H1 (cell line): Measurements from ENCODE around the gene PTTG1IP. TPM values are rescaled to one million over a fixed set of nuclear protein-coding genes. Genes with fewer than 3 reads are reported as not detected.

ENCODE experiments used
- CTCF ChIA-PET: fragments of 300-600 bp; sonication (Branson Sonifier 250); formaldehyde crosslinking; loops from one replicate; lab custom pipeline; 2021; ENCODE audit not compliant: partially characterized antibody; lab: Charles Lee
- POLR2A ChIA-PET: fragments of 300-600 bp; sonication (Branson Sonifier 250); formaldehyde crosslinking; loops from one replicate; lab custom pipeline; 2021; ENCODE audit warnings: inconsistent platforms; ENCODE audit not compliant: partially characterized antibody; lab: Charles Lee
- DNase-seq, 2 experiments: peaks; one replicate each; pipeline versions ENCODE4 v3.0.0 to v3.0.0-alpha.2; 2010 to 2022; ENCODE audit warnings: low spot score in 2 of 2, low read depth in 1 of 2, mixed read lengths in 1 of 2
- FAIRE-seq: peaks from 2 replicates; lab custom pipeline; 2011; peaks lifted over from hg19 to GRCh38; lab: Jason Lieb, UNC
- H2AFZ ChIP-seq: 2 replicates; pipeline ENCODE4 v1.8.1; 2012; ENCODE audit warnings: low read length, inconsistent platforms
- H2AK5ac ChIP-seq: 2 replicates; pipeline ENCODE4 v1.6.1; 2013; ENCODE audit warnings: low read depth, low read length
- H2BK120ac ChIP-seq: replicated peaks from 2 replicates; pipeline ENCODE3; 2013; ENCODE audit warnings: low read depth, low read length, inconsistent platforms
- H2BK12ac ChIP-seq: 2 replicates; pipeline ENCODE4 v1.6.1; 2013; ENCODE audit warnings: low read depth, low read length
- H2BK15ac ChIP-seq: 2 replicates; pipeline ENCODE4 v1.6.1; 2013; ENCODE audit warnings: low read length
- H2BK20ac ChIP-seq: 2 replicates; pipeline ENCODE4 v1.6.1; 2013; ENCODE audit warnings: low read length
- H2BK5ac ChIP-seq: 2 replicates; pipeline ENCODE4 v1.6.1; 2013; ENCODE audit warnings: low read depth, low read length
- H3K14ac ChIP-seq: 2 replicates; pipeline ENCODE4 v1.6.1; 2013; ENCODE audit warnings: inconsistent platforms; ENCODE audit not compliant: insufficient read length
- H3K18ac ChIP-seq: 2 replicates; pipeline ENCODE4 v1.6.1; 2013; ENCODE audit warnings: low read length; ENCODE audit errors: extremely low read depth
- H3K23ac ChIP-seq: 2 replicates; pipeline ENCODE4 v1.6.1; 2013; ENCODE audit warnings: inconsistent platforms; ENCODE audit not compliant: insufficient read length
- H3K23me2 ChIP-seq: 2 replicates; pipeline ENCODE4 v1.6.1; 2013; ENCODE audit warnings: low read depth, low read length
- H3K27ac ChIP-seq: 2 replicates; pipeline ENCODE4 v1.6.1; 2011; ENCODE audit warnings: low read depth, low read length, inconsistent platforms
- H3K27me3 ChIP-seq, 4 experiments: replicated peaks in 1 of 4; 1 replicate in 1 of 4; 2 replicates in 3 of 4; pipeline versions ENCODE4 v1.6.1 to v1.8.1; 2011 to 2013; ENCODE audit warnings: low read length in 3 of 4, mild to moderate bottlenecking in 3 of 4, inconsistent platforms in 2 of 4, mixed read lengths in 2 of 4, moderate library complexity in 1 of 4; ENCODE audit not compliant: control insufficient read depth in 3 of 4, insufficient read depth in 3 of 4; ENCODE audit errors: extremely low read depth in 1 of 4
- H3K36me3 ChIP-seq, 4 experiments: 2 replicates each; pipeline versions ENCODE4 v1.6.1 to v1.8.1; 2011 to 2013; ENCODE audit warnings: mild to moderate bottlenecking in 4 of 4, low read length in 3 of 4, moderate library complexity in 2 of 4, control low read depth in 1 of 4, inconsistent platforms in 1 of 4; ENCODE audit not compliant: insufficient read depth in 4 of 4, control insufficient read depth in 2 of 4
- H3K4ac ChIP-seq: replicated peaks from 2 replicates; pipeline ENCODE3; 2013; ENCODE audit warnings: low read length, low read depth, mixed read lengths, inconsistent platforms; ENCODE audit not compliant: insufficient read length
- H3K4me1 ChIP-seq, 4 experiments: replicated peaks in 1 of 4; 1 replicate in 1 of 4; 2 replicates in 3 of 4; pipeline versions ENCODE4 v1.6.1 to v1.8.1; 2011 to 2013; ENCODE audit warnings: low read length in 3 of 4, inconsistent platforms in 2 of 4, mixed read lengths in 1 of 4; ENCODE audit not compliant: insufficient read depth in 4 of 4, control insufficient read depth in 3 of 4
- H3K4me2 ChIP-seq, 2 experiments: 2 replicates each; pipeline versions ENCODE4 v1.6.1 to v1.8.1; 2011 to 2013; ENCODE audit warnings: low read depth in 2 of 2, low read length in 2 of 2, control low read depth in 1 of 2, inconsistent platforms in 1 of 2, mild to moderate bottlenecking in 1 of 2; ENCODE audit not compliant: insufficient read depth in 1 of 2
- H3K4me3 ChIP-seq, 4 experiments: fragments of 200-600, 300-600 bp in 1 of 4; sonication (generic), shearing (Covaris generic), sonication (Bioruptor Twin) in 1 of 4; 2 replicates each; pipeline versions ENCODE4 v1.5.1 to v1.8.1; 2011 to 2016; ENCODE audit warnings: low read length in 4 of 4, low read depth in 3 of 4, control low read depth in 2 of 4, inconsistent platforms in 2 of 4, mild to moderate bottlenecking in 2 of 4, mixed read lengths in 1 of 4, moderate library complexity in 1 of 4; ENCODE audit not compliant: insufficient read depth in 2 of 4; ENCODE audit errors: extremely low read depth in 1 of 4
- H3K56ac ChIP-seq: replicated peaks from 2 replicates; pipeline ENCODE3; 2013; ENCODE audit warnings: low read depth, mild to moderate bottlenecking, mixed read lengths, low read length, inconsistent platforms; ENCODE audit not compliant: insufficient read length
- H3K79me1 ChIP-seq: 2 replicates; pipeline ENCODE4 v1.6.1; 2013; ENCODE audit warnings: low read depth, low read length, control low read depth
- H3K79me2 ChIP-seq, 2 experiments: 2 replicates each; pipeline versions ENCODE4 v1.6.1 to v1.8.1; 2012 to 2013; ENCODE audit warnings: low read length in 2 of 2, mild to moderate bottlenecking in 2 of 2, inconsistent platforms in 1 of 2; ENCODE audit not compliant: insufficient read depth in 2 of 2, control insufficient read depth in 1 of 2
- H3K9ac ChIP-seq, 4 experiments: replicated peaks in 1 of 4; 1 replicate in 1 of 4; 2 replicates in 3 of 4; pipeline versions ENCODE4 v1.6.1 to v1.8.1; 2011 to 2013; ENCODE audit warnings: low read depth in 3 of 4, low read length in 3 of 4, control low read depth in 2 of 4, mild to moderate bottlenecking in 2 of 4, moderate library complexity in 2 of 4, inconsistent platforms in 1 of 4; ENCODE audit errors: extremely low read depth in 1 of 4
- H3K9me3 ChIP-seq, 2 experiments: 2 replicates each; pipeline versions ENCODE4 v1.6.1 to v1.8.1; 2012 to 2013; ENCODE audit warnings: mild to moderate bottlenecking in 2 of 2, moderate library complexity in 2 of 2, control low read depth in 1 of 2, inconsistent platforms in 1 of 2, low read depth in 1 of 2, low read length in 1 of 2, mixed read lengths in 1 of 2; ENCODE audit not compliant: insufficient read depth in 2 of 2
- H4K20me1 ChIP-seq, 2 experiments: replicated peaks in 1 of 2; 2 replicates each; pipeline versions ENCODE3 to v1.8.1; 2011 to 2013; ENCODE audit warnings: inconsistent platforms in 2 of 2, low read length in 2 of 2, mild to moderate bottlenecking in 1 of 2; ENCODE audit not compliant: insufficient read depth in 2 of 2, control insufficient read depth in 1 of 2
- H4K5ac ChIP-seq: 2 replicates; pipeline ENCODE4 v1.6.1; 2013; ENCODE audit warnings: low read length, low read depth, mixed read lengths, inconsistent platforms; ENCODE audit not compliant: insufficient read length
- H4K8ac ChIP-seq: 2 replicates; pipeline ENCODE4 v1.8.0; 2013; ENCODE audit warnings: mild to moderate bottlenecking, moderate library complexity, low read length, inconsistent platforms; ENCODE audit not compliant: insufficient read depth; ENCODE audit errors: extremely low read depth
- H4K91ac ChIP-seq: replicated peaks from 2 replicates; pipeline ENCODE3; 2013; ENCODE audit warnings: low read length, mixed read lengths, inconsistent platforms; ENCODE audit not compliant: insufficient read length
- BACH1 ChIP-seq: IDR thresholded peaks from 2 replicates; pipeline ENCODE4 v1.6.1; 2012; ENCODE audit warnings: low read length, improper control_type of control experiment
- WGBS, 2 experiments: shearing (Covaris generic) in 1 of 2; methylation state at CpG; one replicate each; pipeline versions ENCODE4 v1.1.6 to v1.1.7; 2013 to 2015; ENCODE audit warnings: low lambda C conversion rate in 2 of 2, mixed read lengths in 2 of 2, inconsistent platforms in 1 of 2, low coverage in 1 of 2, missing lambda C conversion rate in 1 of 2; ENCODE audit not compliant: insufficient replicate concordance in 2 of 2, insufficient coverage in 1 of 2, insufficient read length in 1 of 2; ENCODE audit errors: extremely low coverage in 1 of 2, missing lambda C conversion rate in 1 of 2; 5-methylcytosine and 5-hydroxymethylcytosine counted together
- polyA plus RNA-seq, 7 experiments: library from polyadenylated mRNA; depleted of rRNA in 3 of 7; stranded (reverse) in 5 of 7; unstranded in 2 of 7; fragments of >200 nt in 5 of 7; fragments of 200-250 nt in 2 of 7; gene quantifications; 1 replicate in 5 of 7; 2 replicates in 1 of 7; 4 replicates in 1 of 7; pipeline versions ENCODE4 v1.2.1 to v1.2.3, GENCODE V29; 2011 to 2013; ENCODE audit warnings: missing spikeins in 2 of 7, mixed read lengths in 2 of 7
- total RNA-seq: library from RNA; stranded (reverse); fragmentation: NEBNext Ultra II Directional; extraction: Animal tissue kit (Norgen Biotek cat#: 25700); gene quantifications from 2 replicates; pipeline ENCODE4 v1.2.1, GENCODE V29; 2021
- TF ChIP-seq, protein P1 (sequence below): IDR thresholded peaks from 2 replicates; pipeline ENCODE4 v1.6.1; 2012; ENCODE audit warnings: inconsistent platforms

Gene PTTG1IP
- total and polyA plus RNA-seq, 2 of the 8 experiments (the other 6 are each of a cell fraction or from before 2014, with no cell fraction given), result 90.8 to 130 TPM

DNA sequence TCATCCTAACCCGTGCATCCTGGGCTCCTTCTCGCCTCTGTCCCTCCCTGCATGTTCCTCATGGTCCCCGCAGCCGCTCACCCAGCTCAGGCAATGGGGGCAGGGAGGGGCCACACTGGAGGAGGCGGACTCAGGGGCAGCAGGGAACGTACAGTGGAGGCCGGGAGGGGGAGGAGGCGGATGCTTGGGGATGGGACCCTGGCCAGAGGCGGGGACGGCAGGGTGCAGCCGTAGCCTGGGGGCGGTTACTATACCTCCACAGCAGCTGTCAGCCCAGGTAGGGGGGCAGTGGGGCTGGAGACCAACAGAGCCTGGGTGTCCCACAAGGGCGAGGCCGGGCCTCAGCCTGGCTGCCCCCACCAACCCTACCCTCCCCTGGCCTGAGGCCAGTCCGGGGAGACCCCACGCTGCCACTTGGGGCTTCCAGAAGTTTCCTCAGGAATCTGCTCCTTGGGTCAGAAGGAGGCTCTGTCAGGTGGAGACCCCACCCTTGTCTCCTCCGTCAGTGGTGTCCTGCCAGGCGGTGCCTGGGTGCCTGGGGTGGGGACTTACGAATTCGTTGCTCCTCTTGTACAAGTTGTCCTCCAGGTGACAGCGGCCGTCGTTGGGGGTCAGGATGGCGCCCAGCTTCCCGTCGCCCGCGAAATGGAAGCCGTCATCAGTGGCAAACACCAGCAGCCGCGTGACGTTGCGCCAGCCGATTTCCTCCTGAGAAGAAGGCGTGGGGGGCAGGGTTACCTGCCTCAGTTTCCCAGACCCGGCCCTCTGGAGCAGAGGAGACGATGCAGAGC is 26.5 kb upstream of the PTTG1IP start:
- Histone ChIP-seq H3K27ac (no peak overlapping the region), H2BK5ac (no peak overlapping the region), H3K4me2 (no peak overlapping the region), H3K23ac (no peak overlapping the region), H3K9ac (no peak overlapping the region), H3K4me3 (no peak overlapping the region), H4K91ac (no peak overlapping the region), H2BK20ac (no peak overlapping the region), H3K27me3 (no peaks in the 10 kb centered on the region), H2BK120ac (no peak overlapping the region), H3K36me3 (no peaks in the 10 kb centered on the region; a peak in 1 of 8 replicates), H3K4ac (no peak overlapping the region), H3K79me1 (no peaks in the 10 kb centered on the region), H2AK5ac (no peak overlapping the region), H4K8ac (no peak overlapping the region; the same call in 1 of the 2 replicates), H3K56ac (no peak overlapping the region), H3K18ac (no peak overlapping the region), H2BK15ac (no peak overlapping the region), H2BK12ac (no peak overlapping the region), H4K20me1 (peaks cover 0 to 13% of the 10 kb centered on the region in 2 experiments), H3K23me2 (peaks cover 6% of the 10 kb centered on the region; the same call in 1 of the 2 replicates), H4K5ac (no peak overlapping the region), H3K4me1 (peaks cover 0 to 4% (median 2%) of the 10 kb centered on the region in 4 experiments; a peak in 2 of 7 replicates), H3K79me2 (no peaks in the 10 kb centered on the region), H3K9me3 (no peaks in the 10 kb centered on the region; a peak in 1 of 4 replicates), H3K14ac (no peak overlapping the region), H2AFZ (no peak overlapping the region)
- WGBS, 2 experiments, result 93% methylated on average over 27 of the region's 37 CpGs; no CpG with 5 or more reads in 1 of the 2 experiments
- FAIRE-seq, result no peak
- TF ChIP-seq, protein P1, sequence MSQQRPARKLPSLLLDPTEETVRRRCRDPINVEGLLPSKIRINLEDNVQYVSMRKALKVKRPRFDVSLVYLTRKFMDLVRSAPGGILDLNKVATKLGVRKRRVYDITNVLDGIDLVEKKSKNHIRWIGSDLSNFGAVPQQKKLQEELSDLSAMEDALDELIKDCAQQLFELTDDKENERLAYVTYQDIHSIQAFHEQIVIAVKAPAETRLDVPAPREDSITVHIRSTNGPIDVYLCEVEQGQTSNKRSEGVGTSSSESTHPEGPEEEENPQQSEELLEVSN, result no peak
- no peak for TF ChIP-seq BACH1
- ChIA-PET POLR2A (no interaction called here), CTCF (no interaction called here)
- no peak for DNase-seq
